ENCODE measurements around the gene NKG7. TPM values are rescaled to one million over a fixed set of nuclear protein-coding genes. Genes with fewer than 3 reads are reported as not detected.

Gene NKG7
- total RNA-seq, 4 donors from 2014 or later = 0.54 to 2.2 TPM; not detected in 2

- no peaks in the 10 kb centered on the region for H3K36me3 ChIP-seq
- peaks cover 9 to 14% of the 10 kb centered on the region in 2 donors for H3K4me1 ChIP-seq
- no peak for DNase-seq
- 92 to 96% methylated on average over 1 to 8 of the region's 13 CpGs for WGBS, 2 donors
- no peak overlapping the region for H3K27ac ChIP-seq
- no peak overlapping the region for H3K4me3 ChIP-seq (replicated peaks in 1 of 3)
- no peak for TF ChIP-seq POLR2A (IDR thresholded peaks at IDR 0.05)
- TF ChIP-seq, protein P1, sequence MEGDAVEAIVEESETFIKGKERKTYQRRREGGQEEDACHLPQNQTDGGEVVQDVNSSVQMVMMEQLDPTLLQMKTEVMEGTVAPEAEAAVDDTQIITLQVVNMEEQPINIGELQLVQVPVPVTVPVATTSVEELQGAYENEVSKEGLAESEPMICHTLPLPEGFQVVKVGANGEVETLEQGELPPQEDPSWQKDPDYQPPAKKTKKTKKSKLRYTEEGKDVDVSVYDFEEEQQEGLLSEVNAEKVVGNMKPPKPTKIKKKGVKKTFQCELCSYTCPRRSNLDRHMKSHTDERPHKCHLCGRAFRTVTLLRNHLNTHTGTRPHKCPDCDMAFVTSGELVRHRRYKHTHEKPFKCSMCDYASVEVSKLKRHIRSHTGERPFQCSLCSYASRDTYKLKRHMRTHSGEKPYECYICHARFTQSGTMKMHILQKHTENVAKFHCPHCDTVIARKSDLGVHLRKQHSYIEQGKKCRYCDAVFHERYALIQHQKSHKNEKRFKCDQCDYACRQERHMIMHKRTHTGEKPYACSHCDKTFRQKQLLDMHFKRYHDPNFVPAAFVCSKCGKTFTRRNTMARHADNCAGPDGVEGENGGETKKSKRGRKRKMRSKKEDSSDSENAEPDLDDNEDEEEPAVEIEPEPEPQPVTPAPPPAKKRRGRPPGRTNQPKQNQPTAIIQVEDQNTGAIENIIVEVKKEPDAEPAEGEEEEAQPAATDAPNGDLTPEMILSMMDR (IDR thresholded peaks at IDR 0.05) = no peak
- no peaks in the 10 kb centered on the region for H3K9me3 ChIP-seq
- H3K27me3 ChIP-seq = no peaks in the 10 kb centered on the region
- intact Hi-C loops (cut with DNase I) = no loop called here
Measured at GRCh38 chr19:51337141-51337860, 35.2 kb downstream of the NKG7 start.

GRCh38 chr19:51333836-51334460, 38.5 kb downstream of the NKG7 start:
- Histone ChIP-seq H3K4me3 (replicated peaks in 1 of 3) (no peak overlapping the region), H3K4me1 (peaks cover 0 to 7% of the 10 kb centered on the region in 2 donors), H3K27me3 (no peaks in the 10 kb centered on the region), H3K27ac (no peak overlapping the region), H3K9me3 (no peaks in the 10 kb centered on the region), H3K36me3 (no peaks in the 10 kb centered on the region)
- intact Hi-C loops (cut with DNase I) = no loop called here
- TF ChIP-seq, protein P1 (IDR thresholded peaks at IDR 0.05) = no peak
- TF ChIP-seq POLR2A (IDR thresholded peaks at IDR 0.05) = no peak
- no peak for DNase-seq
- WGBS, 2 donors = 88 to 92% methylated on average over 13 of the region's 13 CpGs

DNA sequence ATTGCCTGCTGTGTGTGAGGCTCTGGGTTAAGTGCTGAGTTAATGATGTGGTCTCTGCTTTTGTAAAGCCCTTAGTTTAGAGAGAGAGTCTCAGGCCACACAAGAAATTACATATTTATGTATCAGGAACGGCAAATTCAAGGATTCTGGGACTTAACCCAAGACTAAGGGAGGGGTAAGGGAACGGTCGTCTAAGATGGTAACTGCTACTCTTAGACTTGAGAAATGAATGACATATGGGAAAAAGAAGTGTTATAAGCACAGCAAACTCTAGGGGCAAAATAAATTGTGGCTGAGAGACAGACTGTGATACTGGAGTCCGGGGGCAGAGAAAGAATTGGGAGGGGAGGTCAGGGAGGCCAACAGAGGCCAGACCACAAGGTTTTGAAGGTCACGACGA, 40.7 kb downstream of the NKG7 start:
- Histone ChIP-seq H3K36me3 (no peaks in the 10 kb centered on the region), H3K9me3 (no peaks in the 10 kb centered on the region), H3K27me3 (peaks cover 7% of the 10 kb centered on the region), H3K27ac (no peak overlapping the region), H3K4me1 (peaks cover 0 to 11% of the 10 kb centered on the region in 2 donors), H3K4me3 (replicated peaks in 1 of 3) (no peak overlapping the region)
- TF ChIP-seq, protein P1 (IDR thresholded peaks at IDR 0.05) = no peak
- TF ChIP-seq POLR2A (IDR thresholded peaks at IDR 0.05) = no peak
- no peak for DNase-seq
- intact Hi-C loops (cut with DNase I) = no loop called here
- WGBS, 2 donors = 92 to 93% methylated on average over 6 of the region's 6 CpGs

GRCh38 chr19:51331193-51331592, 41.3 kb downstream of the NKG7 start:
- intact Hi-C loops (cut with DNase I) = no loop called here
- Histone ChIP-seq H3K9me3 (no peaks in the 10 kb centered on the region), H3K36me3 (no peaks in the 10 kb centered on the region), H3K27ac (no peak overlapping the region), H3K27me3 (peaks cover 7% of the 10 kb centered on the region), H3K4me1 (peaks cover 0 to 11% of the 10 kb centered on the region in 2 donors), H3K4me3 (replicated peaks in 1 of 3) (no peak overlapping the region)
- TF ChIP-seq, protein P1 (IDR thresholded peaks at IDR 0.05) = no peak
- no peak for TF ChIP-seq POLR2A (IDR thresholded peaks at IDR 0.05)
- WGBS, 2 donors = 77 to 84% methylated on average over 3 of the region's 3 CpGs
- DNase-seq = no peak

DNA sequence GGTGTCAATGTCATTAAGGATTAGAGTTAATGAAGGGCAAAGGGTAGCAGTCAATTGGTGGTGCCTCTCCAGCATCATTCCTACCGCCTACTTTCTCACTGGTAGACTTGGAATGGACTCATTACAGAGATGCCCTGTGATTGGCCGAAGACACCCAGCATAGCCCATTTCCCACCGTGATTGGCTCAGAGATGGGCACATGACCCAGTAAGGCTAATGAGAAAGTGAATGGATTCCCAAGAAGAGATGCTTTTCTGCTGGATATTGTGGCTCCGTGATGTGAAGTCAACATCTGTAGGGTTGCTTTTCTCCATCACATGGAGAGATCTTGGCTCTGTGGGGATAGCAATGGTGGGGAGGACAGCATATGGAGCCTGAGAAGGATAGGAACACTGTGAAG, 42.1 kb downstream of the NKG7 start:
- Histone ChIP-seq H3K4me1 (peaks cover 0 to 11% of the 10 kb centered on the region in 2 donors), H3K9me3 (no peaks in the 10 kb centered on the region), H3K27me3 (peaks cover 7% of the 10 kb centered on the region), H3K27ac (no peak overlapping the region), H3K36me3 (no peaks in the 10 kb centered on the region), H3K4me3 (replicated peaks in 1 of 3) (no peak overlapping the region)
- TF ChIP-seq, protein P1 (IDR thresholded peaks at IDR 0.05) = no peak
- no peak for TF ChIP-seq POLR2A (IDR thresholded peaks at IDR 0.05)
- DNase-seq = no peak
- WGBS, 2 donors = 97 to 100% methylated on average over 4 of the region's 4 CpGs
- intact Hi-C loops (cut with DNase I) = no loop called here

All from thyroid gland (tissue), 4 donors.